IMR-90 (cell line): Measurements from ENCODE around the gene EXOG. TPM values are rescaled to one million over a fixed set of nuclear protein-coding genes. Genes with fewer than 3 reads are reported as not detected.

Source experiments
- ATAC-seq: fragments of 200-7000 bp; cut with Tn5 transposase; 2 replicates; pipeline ENCODE4 v1.9.1; 2020; ENCODE audit warnings: low read depth, mild to moderate bottlenecking, moderate library complexity
- BruUV-seq: library from RNA; stranded (reverse); fragments of 400-500 nt; replicated peaks from 2 replicates; lab custom pipeline; 2021; lab: Mats Ljungman, UMichigan
- CTCF ChIA-PET: fragments of 300-600 bp; formaldehyde crosslinking; extraction: SDS; loops from one replicate; lab custom pipeline; 2021; ENCODE audit warnings: antibody characterized with exemption; lab: Yijun Ruan, JAX
- POLR2A ChIA-PET: fragments of 300-600 bp; sonication (Branson Sonifier 250); formaldehyde crosslinking; loops from one replicate; lab custom pipeline; 2022; ENCODE audit warnings: antibody characterized with exemption; ENCODE audit not compliant: unreplicated experiment; lab: Charles Lee
- DNase-seq: peaks from one replicate; pipeline ENCODE4 v3.0.0; 2013
- H2AFZ ChIP-seq: replicated peaks from 2 replicates; pipeline ENCODE3; 2013; ENCODE audit warnings: low read length, mild to moderate bottlenecking; ENCODE audit not compliant: poor library complexity
- H2AK5ac ChIP-seq: 2 replicates; pipeline ENCODE4 v1.6.1; 2013; ENCODE audit warnings: low read depth, low read length, inconsistent platforms
- H2AK9ac ChIP-seq: replicated peaks from 2 replicates; pipeline ENCODE3; 2013; ENCODE audit warnings: mild to moderate bottlenecking, low read depth, low read length, moderate library complexity; ENCODE audit not compliant: poor library complexity
- H2BK120ac ChIP-seq: 2 replicates; pipeline ENCODE4 v1.6.1; 2013; ENCODE audit warnings: low read depth, low read length, inconsistent platforms
- H2BK15ac ChIP-seq: 3 replicates; pipeline ENCODE4 v1.6.1; 2013; ENCODE audit warnings: low read depth, low read length, inconsistent platforms
- H2BK20ac ChIP-seq: 2 replicates; pipeline ENCODE4 v1.6.1; 2013; ENCODE audit warnings: low read depth, mild to moderate bottlenecking, inconsistent platforms, low read length, moderate library complexity
- H2BK5ac ChIP-seq: 2 replicates; pipeline ENCODE4 v1.6.1; 2013; ENCODE audit warnings: mild to moderate bottlenecking, low read depth, low read length, inconsistent platforms; ENCODE audit not compliant: poor library complexity, severe bottlenecking
- H3K14ac ChIP-seq: replicated peaks from 2 replicates; pipeline ENCODE4 v1.6.1; 2013; ENCODE audit warnings: low read depth, low read length, inconsistent platforms
- H3K18ac ChIP-seq: 2 replicates; pipeline ENCODE4 v1.6.1; 2013; ENCODE audit warnings: low read depth, low read length, control low read depth
- H3K23ac ChIP-seq: 2 replicates; pipeline ENCODE4 v1.6.1; 2013; ENCODE audit warnings: low read depth, low read length, inconsistent platforms
- H3K27ac ChIP-seq: 2 replicates; pipeline ENCODE4 v1.5.1; 2013; ENCODE audit warnings: mild to moderate bottlenecking, control low read depth, low read length; ENCODE audit not compliant: insufficient read depth
- H3K27me3 ChIP-seq: 2 replicates; pipeline ENCODE4 v1.6.1; 2013; ENCODE audit warnings: low read length; ENCODE audit not compliant: control insufficient read depth, insufficient read depth
- H3K36me3 ChIP-seq: 2 replicates; pipeline ENCODE4 v1.6.1; 2013; ENCODE audit warnings: low read length, mixed read lengths; ENCODE audit not compliant: control insufficient read depth, insufficient read depth
- H3K4ac ChIP-seq: 2 replicates; pipeline ENCODE4 v1.6.1; 2013; ENCODE audit warnings: low read depth, low read length, inconsistent platforms
- H3K4me1 ChIP-seq: 2 replicates; pipeline ENCODE4 v1.6.1; 2013; ENCODE audit warnings: low read length, mixed read lengths; ENCODE audit not compliant: control insufficient read depth, insufficient read depth
- H3K4me2 ChIP-seq: 2 replicates; pipeline ENCODE4 v1.6.1; 2013; ENCODE audit warnings: low read depth, mild to moderate bottlenecking, control low read depth, low read length, moderate library complexity
- H3K4me3 ChIP-seq: 2 replicates; pipeline ENCODE4 v1.5.1; 2013; ENCODE audit warnings: low read depth, mild to moderate bottlenecking, control low read depth, low read length, moderate library complexity; ENCODE audit not compliant: insufficient read depth
- H3K56ac ChIP-seq: 2 replicates; pipeline ENCODE4 v1.6.1; 2013; ENCODE audit warnings: low read length, inconsistent platforms; ENCODE audit not compliant: insufficient read depth; ENCODE audit errors: extremely low read depth
- H3K79me1 ChIP-seq, 2 experiments: 2 replicates each; pipeline ENCODE4 v1.6.1; 2013; ENCODE audit warnings: low read length in 2 of 2, inconsistent platforms in 1 of 2, low read depth in 1 of 2
- H3K9ac ChIP-seq: 2 replicates; pipeline ENCODE4 v1.6.1; 2013; ENCODE audit warnings: low read depth, low read length, control low read depth
- H3K9me1 ChIP-seq: 2 replicates; pipeline ENCODE4 v1.6.1; 2013; ENCODE audit warnings: low read length, inconsistent platforms; ENCODE audit not compliant: insufficient read depth
- H3K9me3 ChIP-seq: 2 replicates; pipeline ENCODE4 v1.6.1; 2013; ENCODE audit warnings: low read length; ENCODE audit not compliant: control insufficient read depth, insufficient read depth
- H4K20me1 ChIP-seq: 2 replicates; pipeline ENCODE4 v1.6.1; 2013; ENCODE audit warnings: low read length, inconsistent platforms; ENCODE audit not compliant: insufficient read depth
- H4K5ac ChIP-seq: 2 replicates; pipeline ENCODE4 v1.6.1; 2013; ENCODE audit warnings: mild to moderate bottlenecking, low read depth, low read length, control low read depth
- H4K8ac ChIP-seq, 2 experiments: 2 replicates each; pipeline ENCODE4 v1.6.1; 2013; ENCODE audit warnings: low read depth in 2 of 2, low read length in 2 of 2, control low read depth in 1 of 2, inconsistent platforms in 1 of 2
- H4K91ac ChIP-seq: 2 replicates; pipeline ENCODE4 v1.6.1; 2013; ENCODE audit warnings: low read depth, low read length, inconsistent platforms; ENCODE audit not compliant: insufficient read depth
- BHLHE40 ChIP-seq: fragments of 150-350 bp; IDR thresholded peaks from 2 replicates; pipeline ENCODE4 v1.6.1; 2016; ENCODE audit warnings: mild to moderate bottlenecking, low read depth, low read length
- CHD1 ChIP-seq: IDR thresholded peaks from 2 replicates; pipeline ENCODE4 v1.6.1; 2012; ENCODE audit warnings: low read depth, low read length, improper control_type of control experiment
- CTCF ChIP-seq: conservative IDR thresholded peaks from 2 replicates; pipeline ENCODE4 v1.5.1; 2012; ENCODE audit warnings: mild to moderate bottlenecking, low read depth, low read length, improper control_type of control experiment
- ELK1 ChIP-seq: fragments of 150-350 bp; IDR thresholded peaks from 2 replicates; pipeline ENCODE4 v1.6.1; 2016; ENCODE audit warnings: low read depth, mild to moderate bottlenecking, low read length, moderate library complexity, borderline replicate concordance
- FOS ChIP-seq: fragments of 150-350 bp; IDR thresholded peaks from 2 replicates; pipeline ENCODE4 v1.6.1; 2016; ENCODE audit warnings: low read depth, low read length
- MAFK ChIP-seq: IDR thresholded peaks from 2 replicates; pipeline ENCODE4 v1.6.1; 2012; ENCODE audit warnings: low read depth, low read length, improper control_type of control experiment
- MAZ ChIP-seq: IDR thresholded peaks from 2 replicates; pipeline ENCODE4 v1.6.1; 2012; ENCODE audit warnings: low read depth, mild to moderate bottlenecking, low read length, improper control_type of control experiment, moderate library complexity, borderline replicate concordance
- MXI1 ChIP-seq: IDR thresholded peaks from 2 replicates; pipeline ENCODE4 v1.6.1; 2012; ENCODE audit warnings: low read depth, mild to moderate bottlenecking, low read length, moderate library complexity, borderline replicate concordance
- NFE2L2 ChIP-seq: fragments of 150-350 bp; IDR thresholded peaks from 2 replicates; pipeline ENCODE4 v1.6.1; 2016; ENCODE audit warnings: low read depth, mild to moderate bottlenecking, low read length
- RAD21 ChIP-seq: IDR thresholded peaks from 2 replicates; pipeline ENCODE4 v1.6.1; 2012; ENCODE audit warnings: low read length, improper control_type of control experiment
- RCOR1 ChIP-seq: IDR thresholded peaks from 2 replicates; pipeline ENCODE4 v1.6.1; 2012; ENCODE audit warnings: mild to moderate bottlenecking, low read length, improper control_type of control experiment; ENCODE audit not compliant: insufficient replicate concordance
- RFX5 ChIP-seq: IDR thresholded peaks from 2 replicates; pipeline ENCODE4 v1.8.0; 2012; ENCODE audit warnings: low read depth, mild to moderate bottlenecking, low read length, moderate library complexity
- SMC3 ChIP-seq: fragments of 150-350 bp; IDR thresholded peaks from 2 replicates; pipeline ENCODE4 v1.6.1; 2016; ENCODE audit warnings: low read depth, mild to moderate bottlenecking, antibody characterized with exemption, low read length, moderate library complexity
- USF2 ChIP-seq: fragments of 150-350 bp; IDR thresholded peaks from 2 replicates; pipeline ENCODE4 v1.6.1; 2017; ENCODE audit warnings: mild to moderate bottlenecking, antibody characterized with exemption, low read length, low read depth
- WGBS, 2 experiments: methylation state at CpG; one replicate each; pipeline versions ENCODE4 v1.1.5 to v1.1.7; 2013; ENCODE audit warnings: missing lambda C conversion rate in 2 of 2; ENCODE audit not compliant: insufficient read length in 1 of 2; ENCODE audit errors: extremely low coverage in 2 of 2; 5-methylcytosine and 5-hydroxymethylcytosine counted together
- dilution Hi-C: fragments of 300-500 bp; cut with HindIII; formaldehyde crosslinking; loops from one replicate; pipeline ENCODE4 v1.14.3; 2018; ENCODE audit warnings: low sequenced_read_pairs; ENCODE audit not compliant: unreplicated experiment
- in situ Hi-C: fragments of 300-500 bp; cut with MboI; formaldehyde crosslinking; loops from 3 replicates; pipeline ENCODE4 v1.14.3; 2019; ENCODE audit warnings: low sequenced_read_pairs, inconsistent platforms, mixed read lengths
- intact Hi-C: fragments of 100-400 bp; cut with micrococcal nuclease; formaldehyde crosslinking; loops from 2 replicates; pipeline ENCODE4 v1.10.0; 2022
- polyA plus RNA-seq, 3 experiments: library from polyadenylated mRNA; depleted of rRNA; stranded (reverse); fragments of >200 nt; gene quantifications; 2 replicates each; pipeline ENCODE4 v1.2.3, GENCODE V29; 2012; ENCODE audit warnings: low replicate concordance in 1 of 3
- total RNA-seq: library from RNA; depleted of rRNA; stranded (reverse); fragments of >200 nt; gene quantifications from 2 replicates; pipeline ENCODE4 v1.2.3, GENCODE V29; 2012

EXOG gene
- total and polyA plus RNA-seq, 2 of the 4 experiments (the other 2 are of a cell fraction): 10.2 to 15.0 TPM

- Histone ChIP-seq H4K20me1 (no peaks in the 10 kb centered on the region), H4K8ac (no peak overlapping the region), H2AFZ (no peak overlapping the region), H4K91ac (no peak overlapping the region), H2BK15ac (no peak overlapping the region), H2BK20ac (no peak overlapping the region), H3K36me3 (peaks cover 22% of the 10 kb centered on the region), H3K4me1 (no peaks in the 10 kb centered on the region), H3K14ac (no peak overlapping the region), H3K79me1 (no peaks in the 10 kb centered on the region), H3K4ac (no peak overlapping the region), H2AK9ac (no peak overlapping the region), H3K9me3 (no peaks in the 10 kb centered on the region), H3K4me3 (no peak overlapping the region), H3K27ac (no peak overlapping the region), H3K23ac (no peak overlapping the region), H3K56ac (no peak overlapping the region), H4K5ac (no peak overlapping the region), H3K4me2 (no peak overlapping the region), H3K9ac (no peak overlapping the region), H3K9me1 (no peaks in the 10 kb centered on the region), H2AK5ac (no peak overlapping the region), H2BK5ac (no peak overlapping the region), H2BK120ac (no peak overlapping the region), H3K18ac (no peak overlapping the region), H3K27me3 (no peaks in the 10 kb centered on the region)
- dilution Hi-C loops: loop anchor here (25.0 kb wide), 1 partner anchor 121 kb away; no protein-coding TSS in a partner anchor
- WGBS, 2 experiments: 100% methylated on average over 1 of the region's 10 CpGs; no CpG with 5 or more reads in 1 of the 2 experiments
- ChIA-PET CTCF (interaction anchor here (0.6 kb wide), 1 partner anchor 14 kb away, joined by 3 read pairs; the partner anchor contains the start of gene EXOG), POLR2A (no interaction called here)
- DNase-seq (no peak), ATAC-seq (no peak)
- in situ Hi-C loops: loop anchor here (5.0 to 10.0 kb wide), 2 partner anchors 136 to 348 kb away; partner anchors contain the start of genes ACAA1, MYD88 and XYLB
- intact Hi-C loops: no loop called here
- TF ChIP-seq RAD21 (no peak), NFE2L2 (no peak), ELK1 (no peak), FOS (no peak), RCOR1 (no peak), USF2 (no peak), BHLHE40 (no peak), CHD1 (no peak), CTCF (no peak), MAFK (no peak), MXI1 (no peak), MAZ (no peak), RFX5 (no peak), SMC3 (no peak)
- BruUV-seq: no TSS peak
Measured at GRCh38 chr3:38482951-38483350, 13.2 kb upstream of the EXOG start.
